ENCODE measurements around the gene SMPD2.
A peak's percentile ranks its signal among the peaks of the same experiment; 100 is the strongest.

The SMPD2 gene, protein sequence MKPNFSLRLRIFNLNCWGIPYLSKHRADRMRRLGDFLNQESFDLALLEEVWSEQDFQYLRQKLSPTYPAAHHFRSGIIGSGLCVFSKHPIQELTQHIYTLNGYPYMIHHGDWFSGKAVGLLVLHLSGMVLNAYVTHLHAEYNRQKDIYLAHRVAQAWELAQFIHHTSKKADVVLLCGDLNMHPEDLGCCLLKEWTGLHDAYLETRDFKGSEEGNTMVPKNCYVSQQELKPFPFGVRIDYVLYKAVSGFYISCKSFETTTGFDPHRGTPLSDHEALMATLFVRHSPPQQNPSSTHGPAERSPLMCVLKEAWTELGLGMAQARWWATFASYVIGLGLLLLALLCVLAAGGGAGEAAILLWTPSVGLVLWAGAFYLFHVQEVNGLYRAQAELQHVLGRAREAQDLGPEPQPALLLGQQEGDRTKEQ

DNA sequence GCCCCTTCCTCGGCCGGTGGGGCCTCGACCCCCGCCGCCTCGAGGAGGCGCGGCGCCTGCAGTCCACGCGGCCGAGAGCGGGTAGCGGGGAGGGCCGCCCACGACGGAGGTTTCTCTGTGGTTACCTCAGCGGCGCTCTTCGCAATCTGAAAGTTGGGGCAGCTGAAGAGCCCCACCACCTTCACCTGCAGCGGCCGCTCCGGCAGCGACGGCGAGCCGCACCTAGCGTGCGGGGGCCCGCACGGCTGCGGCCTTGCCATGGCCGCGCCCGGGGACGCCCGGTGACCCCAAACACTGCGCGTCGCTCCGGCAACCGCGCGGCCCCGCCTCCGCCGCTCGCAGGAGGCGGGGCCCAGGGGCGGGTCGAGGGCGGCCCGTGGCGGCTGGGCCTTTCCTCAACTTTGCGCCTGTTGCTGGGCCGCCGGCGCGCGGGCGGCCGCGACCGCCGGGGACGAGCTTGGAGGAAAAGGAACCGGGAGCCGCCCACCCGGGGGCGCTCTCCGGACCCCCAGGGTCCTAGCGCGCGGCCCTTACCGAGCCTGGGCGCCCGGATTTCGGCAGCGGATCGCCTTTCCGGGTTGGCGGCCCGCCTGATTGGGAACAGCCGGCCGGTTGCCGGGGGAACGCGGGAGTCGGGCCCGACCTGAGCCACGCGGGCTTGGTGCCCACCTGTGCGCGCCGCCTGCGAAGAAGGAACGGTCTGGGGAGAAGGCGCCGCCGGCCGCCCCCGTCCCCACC lies at the start of gene SMPD2, which contains the start of gene PPIL6:
SMPD2 (plus strand) TSS at position 394 of the 738 bp plus-strand sequence. CDS start 398 bp downstream, outside the sequence.
PPIL6 (minus strand) TSS at position 298 of the 738 bp plus-strand sequence; CDS start at position 260, 38 bp downstream.
- peak; percentile 87 for DNase-seq

DNA sequence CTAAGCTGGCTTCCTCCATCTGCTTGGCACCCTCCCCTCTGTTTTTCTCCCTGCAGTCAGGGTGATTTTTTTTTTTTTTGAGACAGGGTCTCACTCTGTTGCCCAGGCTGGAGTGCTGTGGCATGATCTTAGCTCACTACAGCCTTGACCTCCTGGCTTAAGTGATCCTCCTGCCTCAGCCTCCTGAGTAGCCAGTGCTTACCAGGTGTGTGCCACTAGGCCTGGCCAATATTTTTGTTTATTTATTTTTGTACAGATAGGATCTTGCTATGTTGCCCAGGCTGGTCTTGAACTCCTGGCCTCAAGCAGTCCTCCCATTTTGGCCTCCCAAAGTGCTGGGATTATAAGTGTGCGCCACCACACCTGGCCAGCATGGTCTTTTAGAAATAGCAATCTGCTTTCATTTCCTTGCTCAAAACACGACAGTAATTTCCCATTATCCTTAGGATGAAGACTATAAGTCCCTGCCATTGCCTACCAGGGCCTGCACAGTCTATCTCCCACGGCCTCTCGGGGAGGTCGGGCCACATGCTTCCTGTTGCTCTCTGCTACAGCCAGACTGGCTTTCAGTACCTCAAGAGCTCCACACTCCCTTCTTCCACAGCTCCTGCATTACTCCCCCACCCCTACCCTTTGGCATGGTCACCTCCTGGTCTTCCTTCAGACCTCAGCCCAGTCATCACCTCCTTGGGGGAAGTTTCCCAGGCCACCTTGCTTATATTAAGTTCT lies 47.2 kb upstream of the SMPD2 start:
- DNase-seq, result no peak

DNA sequence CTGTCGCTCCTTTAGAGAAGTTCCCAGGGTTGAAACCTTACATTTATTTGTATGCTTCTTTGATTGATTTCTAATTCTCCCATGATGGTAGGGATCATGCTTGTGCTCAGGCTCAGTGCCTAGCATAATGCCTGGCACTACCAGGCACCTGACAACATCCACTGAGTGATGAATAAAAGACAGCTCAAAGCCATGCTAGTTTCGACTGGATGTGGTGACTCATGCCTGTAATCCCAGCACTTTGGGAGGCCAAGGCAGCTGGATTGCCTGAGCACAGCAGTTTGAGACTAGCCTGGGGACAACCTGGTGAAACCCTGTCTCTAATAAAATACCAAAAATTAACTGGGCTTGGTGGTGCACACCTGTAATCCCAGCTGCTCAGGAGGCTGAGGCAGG lies 46.6 kb upstream of the SMPD2 start:
- no peak for DNase-seq

DNA sequence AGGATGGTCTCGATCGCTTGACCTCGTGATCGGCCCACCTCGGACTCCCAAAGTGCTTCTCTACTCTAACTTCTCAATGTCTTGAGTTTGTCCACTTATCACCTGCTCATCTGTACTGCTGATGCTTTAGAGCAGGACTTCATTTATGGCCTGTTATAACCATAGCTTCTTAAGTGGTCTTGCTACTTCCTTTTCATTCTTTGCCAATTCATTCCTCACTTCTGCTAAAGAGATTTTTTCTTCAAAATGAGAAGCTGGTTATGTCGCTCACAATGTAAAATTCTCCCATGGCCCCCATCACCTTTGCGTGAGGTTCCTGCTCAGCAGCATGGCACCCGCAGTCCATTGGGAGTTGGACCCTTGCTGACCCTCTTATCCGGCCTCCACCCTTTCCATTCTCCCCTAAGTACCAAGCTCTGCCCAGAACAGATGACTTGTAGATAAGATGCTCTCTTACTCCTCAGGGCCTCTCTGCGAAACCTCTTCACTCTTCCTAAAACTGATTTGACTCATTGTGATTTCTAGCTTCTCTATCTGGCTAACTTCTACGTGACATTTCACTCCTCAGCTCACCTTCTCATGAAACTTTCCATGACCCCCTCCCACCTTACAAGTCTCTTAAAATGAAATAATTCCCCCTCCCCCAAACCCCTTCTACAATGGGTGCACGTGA lies 44.3 kb upstream of the SMPD2 start:
- DNase-seq, result no peak

DNA sequence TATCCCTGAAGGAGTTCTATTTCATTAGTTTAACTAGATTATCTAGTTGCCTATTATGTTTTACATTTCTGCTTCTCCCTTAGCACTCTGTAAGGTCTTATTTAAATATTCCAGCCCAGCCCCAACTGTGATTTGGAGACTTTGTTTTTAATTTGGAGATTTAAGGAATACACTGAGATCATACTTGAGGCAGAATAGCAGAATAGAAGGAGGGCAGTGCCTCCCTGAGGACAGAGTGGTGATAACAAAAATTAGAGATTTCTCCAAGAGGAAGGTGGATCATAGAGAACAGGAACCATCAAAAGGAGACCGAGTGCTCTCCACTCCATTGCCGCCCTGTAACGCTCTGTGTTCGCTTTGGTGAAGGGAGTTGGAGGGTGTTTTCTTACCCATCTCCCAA lies 43.5 kb upstream of the SMPD2 start:
- no peak for DNase-seq

DNA sequence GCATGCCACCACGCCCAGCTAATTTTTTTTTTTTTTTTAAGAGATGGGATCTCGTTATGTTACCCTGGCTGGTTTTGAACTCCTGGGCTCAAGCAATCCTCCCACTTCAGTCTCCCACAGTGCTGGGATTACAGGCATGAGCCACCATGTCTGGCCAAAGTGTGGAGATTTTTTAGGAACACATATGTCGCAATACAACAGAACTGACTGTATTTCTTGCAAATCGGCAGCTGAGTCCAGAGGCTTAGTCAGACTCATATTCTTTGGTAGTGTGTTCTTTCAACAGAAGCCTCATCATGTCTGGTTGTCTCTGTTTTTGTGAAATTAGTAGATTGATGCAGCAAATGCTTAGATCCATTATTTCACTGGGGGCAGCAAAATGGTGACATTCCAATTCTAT lies 34.3 kb upstream of the SMPD2 start:
- no peak for DNase-seq

DNA sequence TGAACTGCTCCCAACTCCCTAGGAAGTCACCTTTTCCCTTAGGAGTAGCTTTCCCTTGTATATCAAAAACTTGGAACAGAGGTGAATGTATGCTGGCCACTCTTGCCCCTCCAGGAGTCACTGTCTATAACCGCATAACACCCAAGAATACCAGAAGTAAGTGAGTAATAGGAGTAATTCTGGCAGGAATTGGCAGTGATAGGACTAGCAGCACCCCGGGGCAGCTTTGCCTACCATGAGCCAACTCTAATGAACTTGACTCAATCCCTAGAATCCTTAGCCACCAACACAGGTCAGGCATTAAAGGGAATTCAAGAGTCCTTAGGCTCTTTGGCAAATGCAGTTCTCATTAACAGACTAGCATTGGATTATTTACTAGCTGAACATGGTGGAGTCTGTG lies 29.5 kb upstream of the SMPD2 start:
- DNase-seq, result no peak

DNA sequence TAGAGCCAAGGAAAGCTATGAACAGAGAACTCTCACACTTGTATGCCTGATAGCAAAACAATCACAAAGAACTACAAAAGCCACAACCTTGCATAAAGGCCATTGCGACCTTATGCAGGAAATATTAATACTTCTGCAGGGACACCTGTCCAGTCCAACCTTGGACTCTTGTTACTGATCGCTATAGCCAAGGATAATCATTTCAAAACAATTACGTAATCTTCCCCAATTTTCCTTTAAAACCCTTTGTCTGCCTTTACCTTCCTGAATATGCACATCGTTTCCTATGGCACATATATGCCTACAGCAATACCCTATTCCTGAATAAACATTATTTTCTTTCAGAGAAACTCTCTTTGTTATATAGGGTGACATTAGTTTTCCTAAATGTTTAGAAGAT lies 22.9 kb upstream of the SMPD2 start:
- DNase-seq, result no peak

DNA sequence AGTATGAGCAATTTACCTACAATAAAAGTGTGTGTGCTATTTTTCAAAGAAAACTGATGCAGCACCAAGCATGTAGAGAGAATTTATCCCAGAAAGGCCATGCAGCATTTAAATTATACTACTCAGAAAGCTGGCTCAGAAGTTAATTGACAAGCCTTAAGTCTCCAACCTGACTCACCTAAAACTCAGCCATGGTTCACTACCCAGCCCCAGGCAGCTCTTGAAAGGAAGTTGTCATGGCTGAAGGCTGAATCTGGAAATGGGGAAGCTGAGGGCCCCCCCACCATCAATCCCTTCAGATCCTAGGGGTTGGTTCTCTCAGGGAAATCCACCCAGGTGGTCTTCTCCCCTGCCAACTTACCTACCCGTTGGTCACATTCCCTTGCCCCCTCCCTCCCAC lies 19.8 kb upstream of the SMPD2 start:
- DNase-seq, result no peak

DNA sequence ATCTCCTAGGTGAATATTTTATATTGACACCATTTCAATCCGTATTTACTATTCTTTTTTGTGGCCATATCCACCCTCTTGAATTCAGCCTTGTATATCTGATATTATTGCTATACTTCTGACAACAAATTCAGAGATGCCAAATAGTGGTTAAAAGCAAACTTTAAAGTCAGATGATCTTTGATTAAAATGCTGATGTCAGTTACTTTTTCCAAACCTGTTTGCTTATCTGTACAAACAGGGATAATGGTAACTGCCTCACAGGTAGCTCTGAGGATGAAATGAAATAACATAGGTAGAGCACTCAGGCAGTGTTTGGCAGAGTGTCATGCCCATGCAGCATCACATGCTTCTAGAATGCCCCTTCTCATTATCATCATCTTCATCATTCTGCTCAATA lies 19.3 kb upstream of the SMPD2 start:
- DNase-seq, result no peak

DNA sequence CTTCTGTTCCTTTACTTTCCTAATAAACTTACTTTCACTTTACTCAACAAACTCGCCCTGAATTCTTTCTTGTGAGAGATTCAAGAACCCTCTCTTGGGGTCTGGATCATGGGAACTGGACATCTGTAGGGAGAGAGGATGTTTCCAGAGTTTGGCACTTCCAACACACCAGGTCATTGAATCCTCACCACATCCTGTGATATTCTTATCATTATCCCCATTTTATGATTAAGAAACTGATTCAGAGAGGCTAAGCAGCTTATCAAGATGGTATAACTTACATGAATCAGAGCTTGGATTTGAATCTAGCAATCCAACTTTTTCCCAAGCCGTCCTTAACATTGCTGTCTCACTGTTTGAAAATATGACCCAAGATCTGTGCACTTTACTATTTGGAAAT lies 15.6 kb upstream of the SMPD2 start:
- DNase-seq, result no peak

DNA sequence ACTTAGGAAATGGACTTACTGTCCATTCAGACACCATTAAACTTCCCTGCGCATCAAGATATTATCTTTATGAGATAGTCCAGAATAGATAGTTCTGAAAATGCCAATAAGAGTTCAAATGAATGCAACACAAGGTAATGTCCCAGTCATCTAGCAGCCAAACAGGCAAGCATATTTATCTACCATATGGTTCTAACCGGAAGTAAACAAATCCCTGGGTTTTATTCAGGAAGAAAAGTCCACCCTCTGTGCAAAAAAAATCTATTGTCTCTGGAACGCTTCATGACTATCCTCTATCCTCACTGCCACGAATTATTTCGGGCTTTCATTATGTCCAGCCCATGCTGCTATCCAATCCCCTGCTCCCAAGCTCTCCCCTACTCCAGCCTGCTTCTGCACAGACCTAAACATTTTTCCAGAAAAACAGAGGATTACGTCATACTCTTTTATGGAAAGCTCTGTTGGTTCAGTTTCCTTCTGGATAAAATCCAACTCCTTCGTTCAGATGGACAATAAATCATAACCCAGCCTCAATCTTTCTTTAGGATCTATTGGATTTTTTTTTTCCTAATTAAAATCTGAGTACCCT lies 11.5 kb upstream of the SMPD2 start:
- no peak for DNase-seq

DNA sequence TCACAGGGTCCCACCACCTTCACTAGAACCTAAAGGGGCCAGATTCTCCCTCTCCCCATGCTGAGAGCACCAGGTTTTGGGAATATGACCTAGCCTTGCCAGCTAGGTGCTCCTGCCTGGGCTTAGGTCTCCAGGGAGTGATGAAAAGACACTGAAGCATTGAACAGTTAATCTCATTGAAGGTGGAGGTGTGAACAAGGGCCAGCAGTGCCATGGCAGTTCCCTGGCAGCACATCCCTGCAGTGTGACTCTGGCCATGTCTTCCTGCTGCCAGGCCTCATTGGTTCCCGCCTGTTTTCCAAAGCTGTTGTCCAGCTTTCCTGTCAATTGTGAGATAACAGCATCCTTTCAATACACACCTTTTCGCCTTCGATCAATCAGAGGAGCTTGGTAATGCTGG lies 11.0 kb upstream of the SMPD2 start:
- no peak for DNase-seq

DNA sequence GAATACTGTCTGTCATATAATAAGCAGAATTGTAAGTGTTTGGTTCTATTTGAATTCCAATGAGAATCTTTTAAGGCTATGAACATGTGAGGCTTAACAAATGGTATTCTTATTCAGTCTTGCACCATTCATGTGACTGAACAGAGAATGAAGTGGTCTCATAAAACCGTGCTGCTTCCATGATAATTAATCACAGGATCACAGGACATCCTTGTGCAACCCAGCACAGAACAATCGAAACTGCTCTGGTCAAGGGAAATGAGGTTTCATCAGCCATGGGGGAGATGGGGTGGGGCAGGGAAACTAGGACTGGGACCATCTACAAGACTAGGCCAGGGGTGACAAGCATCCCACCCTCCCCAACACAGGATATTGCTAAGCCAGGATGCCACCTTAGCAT lies 6.1 kb upstream of the SMPD2 start:
- DNase-seq, result no peak

DNA sequence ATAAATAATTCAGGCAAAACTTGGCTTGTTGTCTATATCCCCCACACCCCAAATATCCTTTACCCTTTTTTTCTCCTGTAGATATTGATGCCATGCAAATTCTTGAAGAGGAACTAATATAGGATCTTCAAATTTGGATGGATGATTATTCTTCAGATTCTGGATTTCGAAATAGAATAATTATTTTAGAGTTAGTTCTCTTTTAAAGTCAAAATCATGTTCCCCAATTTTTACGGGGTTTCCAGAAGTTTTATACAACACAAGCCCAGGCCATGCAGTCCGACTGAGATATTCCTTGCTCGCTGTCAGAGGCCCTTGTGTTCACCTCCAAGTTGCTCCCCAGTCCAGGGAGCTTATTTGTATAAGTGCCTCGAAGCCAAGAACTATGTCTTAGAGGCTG lies 4.5 kb upstream of the SMPD2 start:
- DNase-seq, result no peak

DNA sequence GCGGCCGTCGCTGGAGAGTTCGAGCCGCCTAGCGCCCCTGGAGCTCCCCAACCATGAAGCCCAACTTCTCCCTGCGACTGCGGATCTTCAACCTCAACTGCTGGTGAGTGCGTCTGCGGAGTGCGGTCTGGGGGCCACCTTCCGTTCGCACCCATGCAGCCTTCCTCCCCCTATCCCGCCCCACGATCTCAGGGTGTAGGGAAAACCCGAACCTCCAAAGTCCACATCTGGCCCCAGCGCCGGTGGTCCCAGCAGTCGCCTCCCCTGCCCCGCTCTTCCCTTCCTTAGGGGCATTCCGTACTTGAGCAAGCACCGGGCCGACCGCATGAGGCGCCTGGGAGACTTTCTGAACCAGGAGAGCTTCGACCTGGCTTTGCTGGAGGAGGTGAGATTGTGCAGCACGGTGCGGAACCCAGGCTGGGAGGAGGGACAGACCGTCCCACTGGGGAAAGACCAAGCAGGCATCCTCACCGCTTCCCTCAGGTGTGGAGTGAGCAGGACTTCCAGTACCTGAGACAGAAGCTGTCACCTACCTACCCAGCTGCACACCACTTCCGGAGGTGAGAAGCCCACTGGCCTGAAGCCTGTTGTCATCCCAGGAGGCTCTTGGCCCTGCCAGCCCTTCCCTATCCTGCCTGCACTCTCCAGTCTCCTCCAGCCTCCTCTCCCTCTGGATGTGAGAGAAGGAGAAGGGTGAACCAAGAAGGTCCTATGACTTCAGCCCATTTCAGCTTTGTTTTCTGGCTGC lies 719 bp downstream of the SMPD2 start:
- peak; percentile 60 for DNase-seq

DNA sequence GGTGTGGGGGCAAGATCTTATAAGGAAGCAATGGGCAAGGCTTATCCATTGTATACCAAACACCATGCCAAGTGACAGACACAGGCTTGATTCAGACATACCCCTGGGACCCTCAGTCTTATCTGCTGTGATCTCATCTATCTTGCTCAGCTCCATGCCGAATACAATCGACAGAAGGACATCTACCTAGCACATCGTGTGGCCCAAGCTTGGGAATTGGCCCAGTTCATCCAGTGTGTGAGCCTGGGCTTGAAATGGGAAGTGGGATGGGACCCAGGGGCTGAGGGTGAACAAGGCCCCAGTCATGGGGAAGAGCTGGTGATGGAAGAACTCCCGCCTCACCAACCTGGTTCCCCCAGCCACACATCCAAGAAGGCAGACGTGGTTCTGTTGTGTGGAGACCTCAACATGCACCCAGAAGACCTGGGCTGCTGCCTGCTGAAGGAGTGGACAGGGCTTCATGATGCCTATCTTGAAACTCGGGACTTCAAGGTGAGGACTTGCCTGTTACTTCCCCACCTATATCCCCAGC lies 1.9 kb downstream of the SMPD2 start:
- DNase-seq, result no peak

DNA sequence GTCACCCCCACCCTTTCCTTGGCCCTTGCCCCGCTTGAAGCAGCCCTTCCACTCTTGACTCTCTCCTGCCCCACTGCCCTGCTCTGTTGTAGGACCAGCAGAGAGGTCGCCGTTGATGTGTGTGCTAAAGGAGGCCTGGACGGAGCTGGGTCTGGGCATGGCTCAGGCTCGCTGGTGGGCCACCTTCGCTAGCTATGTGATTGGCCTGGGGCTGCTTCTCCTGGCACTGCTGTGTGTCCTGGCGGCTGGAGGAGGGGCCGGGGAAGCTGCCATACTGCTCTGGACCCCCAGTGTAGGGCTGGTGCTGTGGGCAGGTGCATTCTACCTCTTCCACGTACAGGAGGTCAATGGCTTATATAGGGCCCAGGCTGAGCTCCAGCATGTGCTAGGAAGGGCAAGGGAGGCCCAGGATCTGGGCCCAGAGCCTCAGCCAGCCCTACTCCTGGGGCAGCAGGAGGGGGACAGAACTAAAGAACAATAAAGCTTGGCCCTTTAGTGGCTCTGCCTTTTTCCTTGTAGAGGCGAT lies 3.0 kb downstream of the SMPD2 start:
- no peak for DNase-seq

DNA sequence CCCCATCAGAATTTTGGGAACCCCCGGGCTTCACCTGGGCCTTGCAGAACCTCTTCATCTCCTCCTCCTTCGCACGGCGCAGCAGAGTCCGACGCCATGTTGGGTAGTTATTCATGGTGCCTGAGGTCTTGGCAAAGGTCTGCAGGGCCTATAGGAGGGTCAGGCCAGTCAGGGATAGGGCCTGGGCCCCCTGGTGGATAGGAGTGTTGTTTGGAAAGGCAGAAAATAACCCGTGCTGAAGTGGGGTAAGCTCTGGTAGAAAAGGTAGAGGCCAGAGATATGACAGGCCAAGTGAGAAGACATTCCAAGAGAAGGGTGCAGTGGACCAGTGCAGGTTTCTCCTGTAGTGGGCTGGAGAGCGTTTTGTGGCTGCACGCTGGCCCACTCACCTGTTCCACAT lies 4.9 kb downstream of the SMPD2 start:
- DNase-seq, result no peak

DNA sequence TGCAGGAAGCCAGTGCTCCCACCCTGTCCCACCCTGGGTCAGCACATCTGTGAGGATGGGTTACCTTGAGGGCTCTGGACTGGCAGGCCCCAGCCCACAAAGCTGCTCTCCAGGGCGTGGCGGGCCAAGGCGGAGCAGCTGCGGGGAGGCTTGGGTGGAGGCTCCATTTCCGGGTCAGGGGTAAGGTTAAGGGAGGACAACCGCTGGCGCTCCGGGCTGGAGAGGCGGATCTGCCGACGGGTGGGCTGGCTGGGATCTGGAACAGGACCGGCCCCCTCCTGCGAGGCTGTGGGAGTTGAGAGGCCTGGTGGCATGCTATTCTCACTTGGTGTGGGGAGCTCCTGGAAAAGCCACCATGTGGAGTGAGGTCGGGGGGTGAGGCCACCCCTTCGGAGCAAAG lies 5.5 kb downstream of the SMPD2 start:
- DNase-seq, result no peak

DNA sequence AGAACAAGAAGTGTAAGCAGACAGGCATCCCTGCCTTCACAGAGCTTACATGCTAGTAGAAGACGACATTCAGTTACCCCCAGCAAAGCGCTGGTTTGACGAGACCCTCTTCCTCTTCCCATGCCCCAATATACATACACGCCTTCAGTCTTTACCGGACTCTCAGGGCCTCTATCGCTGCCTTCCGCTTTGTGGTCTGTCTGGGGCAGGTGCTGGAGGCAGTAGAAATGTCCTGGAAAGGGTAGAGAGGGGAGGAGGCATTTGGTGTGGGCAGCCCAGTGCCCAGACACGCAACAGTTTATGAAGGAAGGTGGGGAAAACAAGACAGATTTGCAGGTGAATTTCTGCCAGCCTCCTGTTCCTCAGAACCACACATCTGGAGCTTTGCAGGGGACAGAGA lies 6.0 kb downstream of the SMPD2 start:
- DNase-seq, result no peak
